HG02943 (cell line): Measurements from ENCODE around the gene TMEM150B.

Experiments
- ATAC-seq: cut with Tn5 transposase; IDR thresholded peaks from one replicate; pipeline ENCODE4 v1.9.1; 2021; ENCODE audit warnings: mild to moderate bottlenecking, low read depth, moderate library complexity; ENCODE audit not compliant: unreplicated experiment

TMEM150B gene, protein sequence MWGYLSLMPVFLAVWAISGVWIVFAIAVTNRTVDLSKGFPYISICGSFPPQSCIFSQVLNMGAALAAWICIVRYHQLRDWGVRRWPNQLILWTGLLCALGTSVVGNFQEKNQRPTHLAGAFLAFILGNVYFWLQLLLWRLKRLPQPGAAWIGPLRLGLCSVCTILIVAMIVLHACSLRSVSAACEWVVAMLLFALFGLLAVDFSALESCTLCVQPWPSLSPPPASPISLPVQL

DNA sequence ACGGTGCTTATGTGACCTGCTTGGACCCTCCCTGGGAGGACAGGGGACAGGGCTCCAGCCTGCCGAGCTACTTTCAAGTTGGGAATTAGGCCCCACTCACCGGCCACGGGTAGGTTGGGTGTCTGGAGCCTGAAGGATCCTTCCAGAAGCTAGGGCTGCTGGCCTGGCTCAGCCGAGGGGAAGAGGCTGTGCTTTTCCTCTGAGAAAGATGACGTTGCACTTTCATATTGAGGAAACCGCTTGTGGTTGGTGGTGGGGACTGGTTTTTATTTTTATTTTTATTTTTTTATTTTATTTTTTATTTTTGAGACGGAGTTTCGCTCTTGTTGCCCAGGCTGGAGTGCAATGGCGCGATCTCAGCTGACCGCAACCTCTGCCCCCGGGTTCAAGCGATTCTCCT lies at the start of gene TMEM150B:
TMEM150B (minus strand) TSS at position 170 of the 400 bp plus-strand sequence. CDS start 4,305 bp downstream, outside the sequence.
- no peak for ATAC-seq

DNA sequence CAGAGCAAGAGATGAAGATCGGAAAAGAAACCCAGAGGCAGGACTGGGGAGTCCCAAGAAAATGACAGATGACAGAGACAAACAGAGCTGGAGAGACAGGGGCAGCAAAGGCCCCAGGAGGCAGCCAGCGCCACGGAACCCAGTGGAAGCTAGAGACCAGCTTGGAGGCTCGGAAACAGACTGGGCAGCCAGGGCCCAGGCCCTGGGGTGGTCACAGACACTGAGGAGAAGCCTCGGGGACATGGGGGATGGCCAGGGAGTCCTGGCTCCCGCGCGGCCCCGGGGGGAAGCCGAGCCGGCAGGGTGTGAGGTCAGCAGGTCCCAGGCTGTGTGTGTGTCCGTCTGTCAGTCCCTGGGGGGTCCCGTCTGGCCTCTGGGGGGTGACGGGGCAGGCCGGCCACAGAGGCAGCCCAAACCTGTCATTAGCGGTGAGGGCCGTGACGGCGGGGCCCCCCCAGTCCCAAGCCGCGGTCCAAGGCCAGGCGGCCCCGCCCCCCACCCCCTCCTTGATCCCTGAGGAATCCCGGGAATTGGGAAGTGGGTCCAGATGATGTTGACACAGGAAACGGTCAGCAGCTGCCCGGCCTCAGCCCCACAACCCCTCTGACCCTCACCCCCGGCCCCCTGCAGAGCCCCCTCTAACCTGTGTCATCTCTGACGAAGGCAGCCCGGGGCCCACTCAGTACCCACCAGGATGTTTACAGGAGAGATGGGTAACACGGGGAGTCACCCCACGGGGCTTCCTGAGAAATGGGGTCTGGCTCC lies 49.0 kb upstream of the TMEM150B start:
- no peak for ATAC-seq

- ATAC-seq: no peak
Measured at GRCh38 chr19:55373306-55373992, 48.3 kb upstream of the TMEM150B start.

DNA sequence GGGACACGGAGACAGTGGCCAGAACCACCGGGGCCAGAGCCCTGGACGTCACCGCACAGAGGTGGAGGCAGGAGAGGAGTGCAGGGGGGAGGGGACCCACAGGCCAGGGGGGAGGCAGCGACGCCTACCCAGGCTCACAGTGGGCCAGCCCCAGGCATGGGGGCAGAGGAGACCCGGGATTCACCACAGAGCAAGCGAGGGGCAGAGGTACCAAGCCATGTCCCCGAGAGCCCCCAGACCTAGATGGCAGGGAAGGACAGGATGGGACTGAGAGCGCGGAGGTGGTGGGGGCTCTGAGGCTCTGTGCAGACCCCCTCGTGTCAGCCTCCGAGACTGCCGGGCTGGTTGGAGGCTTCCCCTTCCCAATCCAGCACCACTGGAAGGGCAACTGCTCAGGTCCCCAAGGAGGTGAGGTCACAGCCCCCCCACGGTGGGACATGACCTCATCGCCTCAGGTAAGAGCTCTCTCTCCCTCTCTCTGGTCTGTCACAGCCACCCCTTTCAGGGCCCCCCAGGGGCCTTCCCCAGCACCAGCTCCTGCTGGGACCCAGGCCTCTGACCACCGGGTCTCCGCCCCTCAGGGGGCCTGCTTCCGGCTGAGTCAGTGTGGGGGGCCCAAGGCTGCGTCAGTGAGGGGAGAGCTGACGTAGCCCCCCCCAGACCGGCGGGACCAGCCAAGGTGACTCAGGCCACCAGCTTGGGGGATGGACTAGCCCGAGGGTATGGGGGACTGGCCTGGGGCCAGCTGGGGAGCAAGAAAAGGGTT lies 47.4 kb upstream of the TMEM150B start:
- no peak for ATAC-seq

DNA sequence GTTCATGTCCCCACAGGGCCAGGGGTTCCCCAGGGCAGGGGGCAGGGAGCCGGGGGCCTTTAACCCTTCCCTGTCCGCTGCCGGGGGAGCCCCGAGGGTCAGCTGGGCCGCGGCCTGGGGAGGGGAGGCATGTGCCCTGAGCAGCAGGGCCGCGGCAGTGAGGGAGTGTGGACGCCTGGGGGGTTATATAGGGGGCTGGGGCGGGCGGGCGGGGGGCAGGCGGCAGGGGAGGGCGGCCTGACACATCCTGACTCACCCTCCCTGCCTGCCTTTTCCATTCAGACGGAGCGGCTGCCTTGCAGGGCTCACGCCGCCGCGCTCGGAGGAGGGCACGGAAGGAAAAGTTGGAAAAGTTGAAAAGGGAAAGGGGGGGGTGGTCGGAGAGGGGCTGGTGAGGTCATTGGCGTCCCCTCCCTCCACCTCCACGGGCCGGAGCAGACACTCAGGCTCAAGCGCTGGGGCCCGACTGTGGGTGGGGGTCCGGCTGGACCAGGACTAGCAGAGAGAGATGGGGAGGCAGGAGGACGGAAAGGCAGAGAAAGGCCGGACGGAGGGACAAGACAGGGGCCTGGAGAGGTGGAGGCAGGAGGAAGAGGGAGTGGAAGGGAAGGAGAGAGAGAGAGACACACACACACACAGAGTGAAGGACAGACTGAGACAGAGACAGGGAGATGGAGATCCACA lies 45.3 kb upstream of the TMEM150B start, which contains the start of gene IL11:
IL11 (minus strand) TSS at position 159 of the 684 bp plus-strand sequence; CDS start at position 6, 153 bp downstream.
- no peak for ATAC-seq

DNA sequence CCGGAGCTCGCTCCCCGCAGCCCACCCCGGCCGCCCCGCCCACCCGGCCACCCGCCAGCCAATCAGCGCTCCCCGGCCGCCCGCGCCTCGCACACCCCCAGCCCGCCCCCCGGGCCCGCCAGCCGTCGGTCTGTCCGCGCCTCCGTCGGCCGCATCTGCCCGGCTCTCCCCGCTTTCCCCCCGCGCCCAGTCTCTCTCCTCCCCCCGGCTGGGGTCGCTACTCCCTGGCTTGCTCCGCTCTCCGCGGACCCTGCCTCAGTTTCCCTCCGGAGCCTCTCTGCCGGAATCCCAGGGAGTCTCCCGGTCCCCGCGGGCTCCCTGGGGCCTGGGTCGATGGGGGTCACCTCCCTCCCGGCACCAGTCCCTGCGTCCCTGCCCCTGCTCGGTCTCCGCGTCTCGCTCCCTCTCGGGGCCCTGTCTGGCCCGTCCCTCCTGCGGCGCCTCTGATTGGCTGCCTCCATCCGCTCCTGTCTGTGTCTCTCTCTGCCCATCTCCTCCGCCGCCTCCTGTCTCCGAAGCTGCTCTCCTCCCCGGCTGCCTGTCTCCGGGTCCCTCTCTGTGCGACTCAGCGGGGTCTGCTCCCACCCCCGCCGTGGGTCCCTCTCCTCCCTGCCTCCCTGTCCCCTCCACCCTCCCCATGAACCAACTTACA lies 44.6 kb upstream of the TMEM150B start:
- ATAC-seq: no peak

DNA sequence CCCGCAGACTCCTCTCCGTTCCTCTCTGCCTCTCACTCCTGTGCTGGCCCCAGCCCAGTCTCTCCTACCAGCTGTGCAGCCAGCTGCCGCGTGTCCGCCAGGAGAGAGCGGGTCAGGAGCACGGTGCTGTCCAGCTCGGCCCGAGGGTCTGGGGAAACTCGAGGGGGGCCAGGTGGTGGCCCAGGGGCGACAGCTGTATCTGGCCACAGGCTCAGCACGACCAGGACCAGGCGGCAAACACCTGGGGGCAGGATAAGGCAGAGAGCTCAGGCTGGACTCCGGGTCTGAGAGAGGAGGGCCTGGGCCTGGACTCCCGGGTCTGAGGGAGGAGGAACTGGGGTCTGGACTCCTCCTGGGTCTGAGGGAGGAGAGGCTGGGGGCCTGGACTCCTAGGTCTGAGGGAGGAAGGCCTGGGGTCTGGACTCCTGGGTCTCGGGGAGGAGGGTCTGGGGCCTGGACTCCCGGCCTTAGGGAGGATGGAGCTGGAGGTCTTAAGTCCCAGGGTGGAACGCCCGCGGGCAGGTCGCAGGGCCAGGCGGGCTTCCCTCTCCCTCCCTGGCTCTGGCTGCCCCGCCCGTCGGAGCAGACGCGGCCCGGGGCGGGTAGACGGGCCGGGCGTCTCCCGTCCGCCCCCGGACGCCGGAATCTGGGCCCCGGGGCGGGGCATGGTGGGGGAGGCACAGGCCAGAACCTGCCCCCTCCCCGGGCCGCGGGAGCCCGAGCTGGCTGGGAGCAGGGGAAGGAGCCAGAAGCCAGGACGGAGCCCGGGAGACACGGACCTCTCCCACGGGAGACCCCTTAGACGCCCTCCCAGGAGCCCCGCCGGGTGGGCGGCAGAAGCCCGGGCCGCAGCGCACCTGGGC lies 43.8 kb upstream of the TMEM150B start:
- no peak for ATAC-seq

DNA sequence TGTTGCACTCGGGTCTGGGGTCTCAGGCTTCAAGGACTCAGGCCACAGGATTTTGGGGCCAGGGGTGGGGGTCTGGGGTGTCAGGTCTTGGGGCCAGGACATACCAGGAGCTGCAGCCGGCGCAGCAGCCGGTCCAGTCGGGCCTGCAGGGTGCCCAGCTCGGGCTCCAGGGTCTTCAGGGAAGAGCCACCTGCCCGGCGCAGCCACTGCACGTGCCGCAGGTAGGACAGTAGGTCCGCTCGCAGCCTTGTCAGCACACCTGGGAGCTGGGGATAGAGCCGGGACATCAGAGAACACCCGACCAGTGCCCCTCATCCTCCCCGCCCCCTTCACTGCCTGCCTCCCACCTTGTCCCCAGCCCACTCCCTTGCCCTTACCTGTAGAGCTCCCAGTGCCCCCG lies 43.0 kb upstream of the TMEM150B start:
- no peak for ATAC-seq

- no peak for ATAC-seq
Measured at GRCh38 chr19:55366790-55367189, 41.6 kb upstream of the TMEM150B start.

GRCh38 chr19:55365964-55366363 lies 40.8 kb upstream of the TMEM150B start:
- ATAC-seq: no peak

DNA sequence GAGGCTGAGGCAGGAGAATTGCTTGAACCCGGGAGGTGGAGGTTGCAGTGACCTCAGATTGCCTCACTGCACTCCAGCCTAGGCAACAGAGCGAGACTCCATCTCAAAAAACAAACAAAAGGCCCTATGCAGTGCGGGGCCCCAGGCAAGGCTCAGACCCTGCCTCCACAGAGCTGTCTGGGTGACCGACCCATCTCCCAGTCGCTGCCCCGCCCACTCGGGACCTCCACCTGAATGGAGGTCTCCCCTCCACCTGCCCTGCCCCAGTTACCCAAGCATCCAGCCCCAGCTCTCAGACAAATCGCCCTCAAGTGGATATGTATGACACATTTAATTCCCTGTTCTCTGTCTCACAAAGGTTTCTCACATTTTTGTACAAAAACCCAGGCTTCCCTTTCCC lies 40.1 kb upstream of the TMEM150B start:
- ATAC-seq: no peak

DNA sequence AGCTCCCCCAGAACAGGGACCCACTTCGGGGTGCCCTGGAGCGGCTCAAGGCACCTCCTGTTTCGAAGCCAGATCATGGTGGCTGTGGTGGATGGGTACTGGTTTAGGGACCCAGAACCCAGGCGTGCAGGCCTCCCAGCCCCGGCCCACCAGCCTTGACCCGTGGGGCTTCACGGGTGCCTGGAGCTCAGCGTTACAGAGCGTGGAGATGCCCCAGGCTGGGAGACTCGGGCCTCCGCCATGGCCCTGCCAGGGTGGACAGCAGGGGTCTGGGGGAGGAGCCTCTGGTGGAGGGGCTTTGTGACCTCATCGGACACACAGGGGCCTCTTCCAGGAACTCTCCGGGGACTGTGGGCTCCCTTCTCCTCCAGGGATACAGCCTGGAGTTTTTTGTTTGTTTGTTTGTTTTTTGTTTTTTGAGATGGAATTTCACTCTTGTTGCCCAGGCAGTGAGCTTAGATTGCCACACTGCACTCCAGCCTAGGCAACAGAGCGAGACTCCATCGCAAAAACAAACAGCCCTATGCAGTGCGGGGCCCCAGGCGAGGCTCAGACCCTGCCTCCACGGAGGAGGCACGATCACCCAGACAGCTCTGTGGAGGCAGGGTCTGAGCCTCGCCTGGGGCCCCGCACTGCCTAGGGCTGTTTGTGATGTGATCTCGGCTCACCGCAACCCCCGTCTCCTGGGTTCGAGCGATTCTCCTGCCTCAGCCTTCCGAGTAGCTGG lies 38.0 kb upstream of the TMEM150B start, which contains the start of gene GARIN5B:
GARIN5B (minus strand) TSS at position 271 of the 727 bp plus-strand sequence; CDS start at position 77, 194 bp downstream.
- ATAC-seq: no peak

DNA sequence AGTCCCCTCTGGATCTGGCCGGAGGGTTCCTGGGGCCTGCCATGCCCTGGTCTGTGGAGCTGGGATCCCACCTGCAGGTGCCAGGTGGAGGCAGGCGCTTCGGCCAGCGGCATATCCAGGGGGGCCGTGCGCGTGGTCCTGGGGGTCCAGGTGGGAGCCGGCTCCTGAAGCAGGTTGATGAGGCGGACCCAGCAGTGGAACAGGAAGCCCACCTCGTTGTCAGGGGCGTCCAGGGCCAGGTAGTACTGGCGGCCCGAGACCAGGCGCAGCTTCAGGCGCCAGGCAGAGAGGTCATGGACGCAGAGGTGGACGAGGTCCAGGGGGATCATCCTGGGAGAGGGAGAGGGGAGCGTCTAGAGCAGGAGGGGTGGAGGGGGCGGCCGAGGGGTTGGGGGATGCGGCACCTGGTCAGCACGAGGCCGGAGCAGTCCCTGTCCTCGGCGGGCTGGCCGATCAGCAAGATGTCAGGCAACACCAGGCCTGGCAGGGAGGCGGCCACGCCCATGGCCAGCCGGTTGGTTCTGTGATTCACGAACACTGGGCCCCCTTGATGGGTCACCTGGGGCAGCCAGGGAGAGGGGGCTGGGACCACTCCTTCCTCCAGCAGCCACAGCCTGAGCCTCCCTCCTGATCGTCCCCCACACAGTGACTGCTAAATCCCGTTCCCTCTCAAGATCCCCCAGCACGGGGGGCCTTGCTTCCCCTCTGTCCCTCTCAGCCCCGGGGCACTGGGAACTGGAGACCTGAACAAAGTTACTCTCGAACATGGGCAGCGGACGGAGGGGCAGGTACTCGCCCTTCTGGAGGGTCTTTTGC lies 37.2 kb upstream of the TMEM150B start:
- ATAC-seq: no peak

DNA sequence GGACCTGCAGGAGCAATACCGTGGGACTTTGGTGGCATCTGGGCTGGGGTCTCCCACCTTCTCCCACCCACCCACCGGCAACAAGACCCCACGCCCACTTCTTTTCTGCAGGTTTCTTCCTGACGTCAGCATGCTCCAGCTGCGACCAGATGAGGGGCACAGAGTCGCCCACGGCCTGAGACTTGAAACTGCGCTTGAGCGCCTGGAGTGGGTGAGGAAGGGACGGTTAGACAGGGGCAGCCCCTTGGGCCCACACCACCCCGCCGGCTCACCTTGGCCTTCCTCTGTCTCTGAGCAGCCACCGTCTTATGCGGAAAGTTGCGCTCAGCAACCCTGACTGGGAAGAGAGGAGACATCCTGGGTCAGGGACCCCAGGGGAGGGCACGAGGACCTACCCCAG lies 35.8 kb upstream of the TMEM150B start:
- ATAC-seq: no peak

DNA sequence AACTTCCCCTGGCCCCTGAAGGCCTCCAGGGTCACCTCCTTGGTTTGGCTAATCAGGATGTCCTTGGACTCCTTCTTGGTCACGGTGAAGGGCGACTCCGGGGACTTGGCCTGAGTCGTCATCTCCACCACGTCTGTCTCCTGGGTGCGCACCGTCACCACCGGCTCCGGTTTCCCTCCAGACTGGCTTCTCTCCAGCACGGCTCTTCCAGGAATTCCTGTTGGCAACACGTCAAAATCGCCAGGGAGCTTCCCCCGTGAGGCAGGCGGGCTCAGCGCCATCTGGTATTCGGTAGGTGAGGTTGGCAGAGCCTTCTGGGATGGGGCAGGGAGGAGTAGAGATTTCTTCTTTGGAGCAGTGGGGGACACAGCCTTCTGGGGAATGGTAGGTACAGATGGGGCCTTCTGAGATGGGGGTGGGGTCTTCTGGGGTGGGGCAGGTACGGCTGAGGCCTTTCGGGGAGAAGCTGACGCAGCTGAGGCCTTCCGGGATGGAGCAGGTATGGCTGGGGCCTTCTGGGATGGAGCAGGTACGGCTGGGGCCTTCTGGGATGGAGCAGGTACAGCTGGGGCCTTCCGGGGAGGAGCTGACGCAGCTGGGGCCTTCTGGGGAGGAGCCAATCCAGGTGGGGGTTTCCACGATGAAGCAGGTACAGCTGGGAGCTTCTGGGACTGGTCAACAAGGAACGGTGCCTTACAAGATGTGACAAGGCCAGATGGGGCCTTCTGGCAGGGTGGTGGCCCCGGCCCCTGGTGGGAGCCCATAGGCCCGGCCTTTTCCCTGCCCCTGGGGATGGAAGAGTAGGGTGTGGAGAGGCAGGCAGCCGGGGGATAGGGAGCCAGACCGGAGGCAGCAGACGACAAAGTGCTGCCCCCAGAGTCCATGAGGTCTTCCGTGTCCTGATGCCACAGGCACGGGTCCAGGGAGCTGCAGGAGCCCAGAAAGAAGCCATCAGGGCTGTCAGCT lies 34.1 kb upstream of the TMEM150B start:
- ATAC-seq: no peak

DNA sequence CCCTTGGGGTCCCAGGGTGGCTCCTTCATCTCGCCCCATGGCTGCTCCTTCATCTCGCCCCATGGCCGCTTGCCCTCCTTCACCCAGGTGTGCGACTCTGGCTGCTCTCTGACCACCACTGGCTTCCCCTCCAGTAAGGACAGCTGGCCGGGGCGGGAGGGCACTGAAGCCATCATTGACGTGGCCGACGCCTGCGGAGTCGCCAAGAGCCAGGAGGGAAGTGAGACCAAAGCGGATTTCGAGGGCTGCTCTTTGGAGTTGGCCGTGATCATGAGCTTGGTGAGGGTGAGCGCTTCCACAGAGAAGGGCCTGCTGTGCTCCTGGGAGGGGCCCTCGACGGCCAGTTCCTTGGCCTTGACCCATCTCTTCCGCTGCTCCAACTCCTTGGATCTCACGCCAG lies 33.4 kb upstream of the TMEM150B start:
- no peak for ATAC-seq
